CD4-positive, alpha-beta T cell treated with Interleukin-15 for 1 hour (primary cell): ENCODE results near the gene TRUB2.
"Not testable (repeated sequence)": the region's sequence is repeated elsewhere in the genome, so short reads cannot be mapped to it uniquely, and the experiment has no call there.

Experiments
- DNase-seq: peaks from one replicate; pipeline ENCODE4 v3.0.0-alpha.2; 2020

TRUB2 gene

DNA sequence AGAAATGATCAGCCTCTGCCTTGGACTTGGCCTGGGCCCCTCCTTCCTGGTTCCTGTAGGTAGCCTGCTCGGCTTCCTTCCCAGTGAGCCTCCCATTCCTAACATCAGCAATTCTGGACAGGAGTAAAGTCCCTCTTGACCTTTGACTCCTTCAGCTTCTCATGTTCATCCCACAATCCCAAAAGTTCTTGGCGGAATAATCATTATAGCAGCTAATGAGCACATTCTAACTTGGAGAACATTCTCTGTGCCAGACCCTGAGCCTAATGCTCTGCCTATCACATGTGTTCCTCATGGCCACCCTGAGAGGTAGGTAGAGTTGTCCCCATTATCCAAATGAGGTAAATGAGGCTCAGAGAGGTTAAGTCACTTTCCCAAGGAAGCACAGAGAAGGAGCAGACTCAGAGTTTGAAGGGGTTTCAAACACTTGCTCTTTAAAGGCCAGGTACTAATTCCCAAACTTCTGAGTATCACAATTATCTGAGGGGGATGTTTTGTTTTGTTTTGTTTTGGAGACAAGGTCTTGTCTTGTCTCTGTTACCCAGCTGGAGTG is 24.9 kb downstream of the TRUB2 start:
- no peak for DNase-seq

DNA sequence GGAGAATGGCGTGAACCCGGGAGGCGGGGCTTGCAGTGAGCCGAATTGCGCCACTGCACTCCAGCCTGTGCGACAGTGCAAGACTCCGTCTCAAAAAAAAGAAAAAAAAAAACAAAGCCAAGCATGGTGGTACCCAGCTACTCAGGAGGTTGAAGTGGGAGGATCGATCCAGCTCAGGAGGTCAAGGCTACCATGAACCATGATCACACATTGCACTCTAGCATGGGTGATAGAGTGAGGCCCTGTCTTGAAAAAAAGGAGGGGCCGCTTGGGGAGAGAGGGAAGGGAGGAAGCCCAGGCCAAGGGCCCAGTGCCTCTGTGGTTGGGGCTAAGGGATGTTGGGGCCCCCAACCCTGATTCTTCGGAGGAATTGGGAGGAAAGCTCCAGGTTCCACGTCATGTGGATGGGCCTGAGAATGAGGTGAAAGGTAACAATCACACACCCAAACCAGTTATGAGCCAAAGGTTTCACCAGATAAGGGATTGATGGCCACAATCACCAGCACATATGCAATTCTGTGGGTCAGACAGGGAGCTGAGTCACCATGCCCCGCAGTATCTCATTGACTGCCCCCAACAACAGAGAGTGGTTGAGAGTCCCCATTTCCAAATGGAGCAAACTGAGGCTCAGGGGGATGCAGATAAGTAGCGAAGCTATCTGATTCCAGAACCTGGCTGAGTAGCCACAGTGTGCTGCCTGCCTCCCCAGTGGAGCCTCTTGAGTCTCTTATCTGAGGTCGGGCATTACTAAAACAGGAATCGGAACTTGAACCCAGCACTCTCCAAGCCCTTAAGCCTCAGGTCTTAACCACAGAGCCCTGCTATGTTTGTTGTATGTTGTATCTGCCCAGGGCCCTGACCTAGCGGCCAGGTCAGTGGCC is 25.7 kb downstream of the TRUB2 start:
- no peak for DNase-seq

DNA sequence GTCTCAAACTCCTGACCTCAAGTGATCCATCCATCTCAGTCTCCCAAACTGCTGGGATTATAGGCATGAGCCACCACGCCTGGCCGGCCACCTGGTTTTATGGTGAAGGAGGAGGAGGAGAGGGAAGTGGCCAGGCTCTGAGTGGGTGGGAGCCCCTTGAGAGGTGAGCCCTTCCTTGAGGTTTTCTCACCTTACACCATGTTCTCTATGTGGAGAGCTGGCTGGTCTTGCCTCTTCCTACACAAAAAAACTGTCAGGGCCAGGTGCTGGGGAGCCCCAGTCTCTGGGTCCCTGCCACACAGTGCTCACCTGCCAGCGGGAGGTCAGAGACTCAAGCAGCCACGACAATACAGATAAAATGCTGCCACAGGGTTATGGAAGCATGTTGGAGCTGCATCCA is 28.1 kb downstream of the TRUB2 start:
- DNase-seq: no peak

DNA sequence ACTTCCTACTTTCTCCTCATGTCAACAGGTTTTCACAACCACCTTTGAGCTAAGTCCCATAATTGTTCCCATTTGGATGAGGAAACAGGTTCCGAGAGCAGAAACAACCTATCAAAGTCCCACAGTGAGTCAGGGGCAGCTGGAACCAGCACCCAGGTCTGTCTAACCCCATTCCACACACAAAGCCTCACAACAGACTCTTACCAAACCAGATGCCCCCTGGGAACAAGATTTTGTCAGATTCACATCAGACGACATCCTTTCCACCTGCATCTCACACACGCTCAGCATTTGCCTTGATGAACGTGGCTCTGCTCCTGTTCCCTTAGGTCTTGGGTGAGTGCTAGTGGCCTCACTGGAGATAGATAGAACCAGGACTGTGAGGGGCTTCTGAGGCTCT is 29.2 kb downstream of the TRUB2 start:
- no peak for DNase-seq

DNA sequence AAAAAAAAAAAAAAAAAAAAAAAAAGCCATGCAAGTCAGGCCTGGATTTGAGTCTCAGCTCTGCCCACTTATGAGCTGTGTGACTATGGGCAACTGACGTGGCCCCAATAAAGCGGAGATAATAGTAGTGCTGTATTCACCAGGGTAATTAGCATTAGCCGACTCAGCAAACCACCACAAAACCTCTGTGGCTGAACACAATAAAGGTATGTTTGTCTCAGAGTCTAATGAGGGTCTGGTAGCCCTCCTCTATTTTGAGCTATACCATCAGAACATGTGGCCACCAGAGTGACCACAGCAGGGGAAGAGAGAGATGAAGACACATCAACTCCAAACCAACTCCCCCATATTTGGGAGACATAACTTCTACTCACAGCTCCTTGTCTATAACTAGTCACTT is 30.2 kb downstream of the TRUB2 start:
- DNase-seq: no peak

DNA sequence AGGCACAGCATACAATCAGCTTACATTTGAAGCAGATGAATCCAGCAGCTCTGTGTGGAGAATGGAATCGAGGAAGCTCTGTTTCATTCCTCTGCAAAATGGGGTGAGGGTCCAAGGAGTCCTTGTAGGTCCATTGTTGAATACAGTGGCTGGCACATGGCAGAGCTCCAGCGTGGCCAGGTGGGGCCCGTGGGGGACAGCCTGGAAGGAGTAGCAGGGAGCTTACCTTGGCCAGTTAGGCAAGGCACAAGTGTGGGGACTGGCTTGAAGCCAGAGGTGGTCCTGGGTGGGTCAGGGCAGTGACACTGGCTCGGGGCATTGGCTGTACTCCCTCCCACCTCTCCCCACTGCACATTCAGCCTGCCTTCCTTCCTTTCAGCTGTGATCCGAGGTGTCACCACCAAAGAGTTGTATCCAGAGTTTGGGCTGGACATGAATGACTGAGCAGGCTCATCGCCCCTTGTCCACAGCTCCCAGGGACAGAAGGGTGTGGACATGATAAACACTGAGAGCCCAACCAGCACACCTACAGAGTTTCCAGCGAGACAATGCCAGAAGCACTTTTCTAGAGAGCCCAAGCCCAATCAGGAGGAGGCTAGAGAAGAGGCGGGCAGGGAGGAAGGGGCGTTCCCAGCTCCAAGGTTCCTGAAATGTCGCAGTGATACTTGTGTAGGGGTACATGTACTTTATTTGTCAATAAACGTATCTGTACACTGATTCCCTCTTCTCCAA is 33.8 kb downstream of the TRUB2 start:
- no peak for DNase-seq

DNA sequence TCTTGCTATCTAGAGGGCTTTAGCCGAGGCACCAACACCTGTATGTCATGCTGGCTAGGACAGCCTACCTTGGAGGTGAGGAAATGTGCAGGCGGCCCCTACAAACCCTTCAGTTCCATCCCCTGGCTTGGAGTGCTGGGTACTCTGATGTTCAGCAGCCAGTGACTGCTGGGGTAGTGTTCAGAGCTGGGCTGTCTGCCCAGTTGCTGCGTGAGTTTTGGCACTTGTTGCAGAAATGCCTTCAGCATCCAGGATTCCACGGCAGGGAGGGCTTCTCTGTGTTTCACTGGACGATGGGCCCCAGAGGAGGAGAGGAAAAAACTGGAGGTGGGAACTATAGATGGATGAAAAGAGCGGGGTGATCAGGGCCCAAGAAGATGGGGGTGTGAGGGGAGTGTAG is 35.8 kb downstream of the TRUB2 start:
- DNase-seq: no peak

DNA sequence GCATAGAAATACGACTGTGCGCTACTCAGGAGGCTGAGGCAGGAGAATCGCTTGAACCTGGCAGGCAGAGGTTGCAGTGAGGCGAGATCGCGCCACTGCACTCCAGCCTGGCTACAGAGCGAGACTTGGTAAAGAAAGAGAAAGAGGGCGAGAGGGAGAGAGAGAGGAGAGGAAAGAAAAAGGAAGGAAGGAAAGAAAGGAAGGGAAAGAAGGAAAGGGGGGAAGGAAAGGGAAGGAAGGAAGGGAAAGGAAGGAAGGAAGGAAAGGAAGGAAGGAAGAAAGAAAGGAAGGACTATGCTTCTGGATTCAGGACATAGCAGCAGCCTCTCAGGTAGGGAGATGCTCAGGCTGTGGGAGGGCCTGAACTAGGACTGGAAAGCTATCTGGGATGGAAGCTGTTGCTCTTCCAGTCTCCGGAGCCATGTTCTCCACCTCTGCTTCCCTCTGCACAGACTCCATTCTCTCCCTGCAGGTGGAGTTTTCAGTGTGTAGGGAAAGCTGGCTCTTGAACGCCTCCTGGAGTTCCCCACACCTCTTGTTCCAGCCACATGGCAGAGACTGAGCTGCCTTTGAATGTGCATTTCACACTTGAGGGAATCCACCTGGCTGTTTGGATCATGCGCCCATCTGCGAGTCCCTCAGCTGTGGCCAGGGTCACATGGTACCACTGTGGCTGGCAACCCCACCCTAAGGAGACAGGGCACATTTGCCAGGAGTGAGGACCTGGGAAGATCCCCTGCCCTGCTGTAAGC is 37.0 kb downstream of the TRUB2 start:
- DNase-seq: no peak

DNA sequence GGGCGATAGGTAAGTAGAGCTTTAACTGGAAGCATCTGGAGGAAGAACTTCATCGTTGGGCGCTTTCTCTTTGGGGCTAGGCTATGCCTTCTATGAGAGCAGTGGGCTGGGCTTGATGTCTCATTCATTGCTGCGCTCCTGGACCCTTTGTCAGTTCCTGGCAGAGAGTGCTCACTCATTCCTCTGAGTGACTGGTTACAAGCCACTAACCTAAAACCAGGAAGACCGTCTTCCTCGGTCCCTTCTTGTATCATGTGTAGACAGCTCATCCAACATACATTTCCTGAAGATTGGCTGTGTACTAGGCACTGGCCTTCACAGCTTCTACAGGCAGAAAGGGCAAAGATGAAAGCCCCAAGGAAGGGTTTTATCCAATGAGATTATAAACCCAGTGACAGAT is 39.7 kb downstream of the TRUB2 start:
- no peak for DNase-seq

DNA sequence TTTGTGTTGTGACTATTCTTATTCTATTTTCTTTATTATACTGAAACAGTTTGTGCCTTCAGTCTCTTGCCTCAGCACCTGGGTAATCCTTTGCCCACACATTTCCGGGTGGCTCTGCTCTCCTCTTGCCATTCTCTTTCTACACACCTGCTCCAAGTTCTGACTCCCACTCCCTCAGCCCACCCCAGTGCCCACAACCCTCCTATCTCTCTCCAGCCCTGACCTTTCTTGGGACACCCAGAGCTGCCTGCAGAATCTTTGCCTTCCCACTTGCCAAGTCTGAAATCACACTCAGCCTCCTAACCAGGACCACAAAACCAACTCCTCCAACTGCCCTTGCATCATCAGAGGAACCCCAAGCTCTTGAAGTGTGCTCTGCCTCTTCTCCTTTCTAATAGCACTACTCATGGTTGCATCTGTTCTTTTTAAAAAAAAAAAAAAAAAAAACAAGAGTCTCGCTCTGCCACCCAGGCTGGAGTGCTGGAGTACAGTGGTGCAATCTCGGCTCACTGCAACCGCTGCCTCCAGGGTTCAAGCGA is 42.1 kb downstream of the TRUB2 start:
- no peak for DNase-seq

DNA sequence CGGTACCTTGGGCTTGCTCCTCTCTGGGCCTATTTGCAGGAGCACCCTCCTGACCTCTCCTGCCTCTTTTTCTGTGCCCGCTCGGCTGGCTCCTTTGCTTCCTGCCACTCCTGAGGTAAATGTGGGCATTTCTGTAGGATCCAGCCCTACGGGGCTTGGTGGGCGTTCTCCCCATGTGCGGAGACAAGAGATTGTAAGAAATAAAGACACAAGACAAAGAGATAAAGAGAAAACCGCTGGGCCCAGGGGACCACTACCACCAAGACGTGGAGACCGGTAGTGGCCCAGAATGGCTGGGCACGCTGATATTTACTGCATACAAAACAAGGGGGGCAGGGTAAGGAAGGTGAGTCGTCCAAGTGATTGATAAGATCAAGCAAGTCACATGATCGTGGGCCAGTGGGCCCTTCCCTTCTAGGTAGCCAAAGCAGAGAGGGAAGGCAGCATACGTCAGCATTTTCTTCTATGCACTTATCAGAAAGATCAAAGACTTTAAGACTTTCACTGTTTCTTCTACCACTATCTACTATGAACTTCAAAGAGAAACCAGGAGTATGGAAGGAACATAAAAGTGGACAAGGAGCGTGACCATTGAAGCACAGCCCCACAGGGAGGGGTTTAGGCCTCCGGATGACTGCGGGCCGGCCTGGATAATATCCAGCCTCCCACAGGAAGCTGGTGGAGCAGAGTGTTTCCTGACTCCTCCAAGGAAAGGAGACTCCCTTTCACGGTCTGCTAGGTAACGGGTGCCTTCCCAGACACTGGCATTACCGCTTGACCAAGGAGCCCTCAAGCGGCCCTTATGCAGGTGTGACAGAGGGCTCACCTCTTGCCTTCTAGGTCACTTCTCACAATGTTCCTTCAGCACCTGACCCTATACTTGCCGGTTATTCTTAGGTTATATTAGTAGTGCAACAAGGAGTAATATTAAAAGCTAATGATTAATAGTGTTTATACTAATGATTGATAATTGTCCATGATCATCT is 42.9 kb downstream of the TRUB2 start:
- DNase-seq: not testable (repeated sequence)

DNA sequence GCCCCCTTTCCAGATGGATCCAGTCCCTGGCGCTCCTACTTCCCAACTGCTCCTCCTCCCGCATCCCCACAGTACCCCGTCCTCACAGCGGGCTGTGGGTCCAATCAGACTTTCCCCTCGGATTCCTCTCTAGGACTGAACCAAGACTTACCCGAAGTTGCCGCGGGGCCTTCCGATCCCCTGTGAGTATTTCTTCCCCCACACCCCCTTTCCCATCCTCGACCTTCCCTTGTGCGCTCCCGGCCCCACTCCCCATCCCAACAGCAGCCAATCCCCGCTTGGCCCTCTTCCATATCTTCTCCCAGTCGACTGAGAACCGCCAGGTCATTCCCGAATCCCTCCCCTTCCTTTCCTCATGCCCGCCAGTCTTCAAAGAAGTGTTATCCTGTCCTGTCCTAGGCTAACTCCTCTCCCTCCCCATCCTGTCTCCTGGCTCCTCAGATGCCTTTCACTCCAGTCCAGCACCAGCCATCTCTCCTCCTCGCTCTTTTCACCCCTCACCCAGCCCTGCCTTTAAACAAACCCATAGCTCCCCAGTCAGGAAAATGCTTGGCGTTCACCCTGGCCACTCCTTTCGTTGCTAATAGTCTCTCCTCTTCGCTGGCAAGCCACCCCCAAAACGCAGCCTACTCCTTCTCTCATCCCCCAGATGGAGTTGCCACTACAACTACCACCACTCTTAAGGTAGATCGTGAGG is 45.5 kb downstream of the TRUB2 start:
- DNase-seq: no peak

DNA sequence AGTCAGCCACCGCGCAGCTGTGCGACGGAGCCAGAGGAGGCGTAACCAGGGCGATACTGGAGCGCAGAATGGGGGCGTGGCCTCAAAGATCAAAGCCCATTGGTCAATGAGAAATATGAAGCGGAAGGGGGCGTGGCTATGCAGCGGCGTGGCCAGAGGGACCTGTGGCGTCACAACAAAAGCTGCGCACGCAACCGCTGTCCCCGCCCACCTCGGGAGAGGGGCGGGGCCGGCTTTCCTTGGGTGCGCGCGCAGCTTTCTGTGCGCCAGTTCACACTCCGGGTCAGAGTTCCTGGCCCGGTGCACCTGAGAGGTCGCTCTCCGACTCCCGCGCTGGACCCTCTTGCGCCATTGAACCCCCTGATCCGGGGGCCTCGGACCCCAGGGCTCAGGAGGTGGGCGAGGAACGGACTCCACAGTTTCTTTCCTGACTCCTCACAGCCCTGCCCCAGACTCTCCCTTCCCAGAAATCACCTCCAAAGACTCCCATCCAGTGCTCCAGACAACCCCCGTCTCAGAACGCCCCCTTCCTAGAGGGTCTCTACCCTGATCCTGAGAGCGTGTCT is 46.2 kb downstream of the TRUB2 start, which contains the start of gene SWI5:
Gene SWI5, plus strand, starts transcription at position 269 of the 566 bp plus-strand sequence.
- peak; percentile 99 for DNase-seq

DNA sequence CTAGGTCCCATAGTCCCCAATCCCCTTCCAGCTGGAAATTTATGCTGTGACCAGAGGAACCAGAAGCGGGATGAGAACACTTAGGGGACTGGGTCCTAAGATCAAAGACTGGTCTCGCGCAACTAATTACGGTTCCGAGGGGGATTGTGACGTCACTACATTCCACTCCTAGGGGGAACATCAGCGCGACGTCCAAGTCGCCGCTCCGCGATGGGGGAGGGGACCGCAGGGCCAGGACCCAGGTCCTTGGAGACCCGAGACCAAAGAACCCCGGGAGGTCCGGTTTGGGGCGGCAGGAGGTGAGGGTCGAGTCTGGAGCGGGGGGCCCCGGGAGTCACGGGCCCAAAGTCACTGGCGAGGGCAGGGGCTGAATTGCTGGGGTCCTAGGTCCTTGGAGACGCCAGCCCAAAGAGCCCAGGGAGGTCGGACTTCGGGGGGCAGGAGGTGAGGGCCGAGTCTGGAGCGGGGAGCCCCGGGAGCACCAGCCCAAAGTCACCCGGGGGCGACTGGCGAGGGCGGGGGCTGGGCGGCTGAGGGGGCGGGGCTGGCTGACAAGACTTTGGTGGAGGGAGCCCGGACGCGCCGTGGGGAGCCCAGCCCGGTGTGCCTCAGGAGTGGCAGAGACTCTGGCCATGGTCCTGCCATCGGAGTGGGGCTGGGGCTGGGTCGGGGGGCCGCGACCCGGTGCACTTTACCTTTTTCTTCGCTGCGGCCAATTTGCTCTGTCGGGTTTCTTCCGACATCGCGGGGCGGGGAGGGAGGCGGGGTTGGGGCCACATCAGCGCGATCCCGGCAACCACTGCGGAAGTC is 46.8 kb downstream of the TRUB2 start, which contains the start of gene GOLGA2:
Gene GOLGA2, minus strand, starts transcription at position 810 of the 810 bp plus-strand sequence. Its CDS starts 31 bp downstream, at position 779.
- DNase-seq: no peak

DNA sequence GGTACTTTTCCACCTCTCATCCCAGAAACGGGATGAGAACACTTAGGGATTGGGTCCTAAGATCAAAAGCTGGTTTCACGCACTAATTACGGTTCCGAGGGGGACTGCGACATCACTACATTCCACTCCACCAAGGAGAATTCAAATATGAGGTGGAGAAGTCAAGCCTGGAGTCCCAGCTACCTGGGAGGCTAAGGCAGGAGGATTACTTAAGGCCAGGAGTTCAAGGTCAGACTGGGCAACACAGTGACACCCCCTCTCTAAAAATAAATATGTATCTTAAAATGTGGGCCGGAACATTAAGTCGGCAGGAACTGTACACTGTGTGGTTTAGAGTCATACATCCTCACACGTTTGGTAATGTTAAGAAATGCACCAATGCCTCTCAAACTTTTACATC is 48.0 kb downstream of the TRUB2 start:
- DNase-seq: no peak

DNA sequence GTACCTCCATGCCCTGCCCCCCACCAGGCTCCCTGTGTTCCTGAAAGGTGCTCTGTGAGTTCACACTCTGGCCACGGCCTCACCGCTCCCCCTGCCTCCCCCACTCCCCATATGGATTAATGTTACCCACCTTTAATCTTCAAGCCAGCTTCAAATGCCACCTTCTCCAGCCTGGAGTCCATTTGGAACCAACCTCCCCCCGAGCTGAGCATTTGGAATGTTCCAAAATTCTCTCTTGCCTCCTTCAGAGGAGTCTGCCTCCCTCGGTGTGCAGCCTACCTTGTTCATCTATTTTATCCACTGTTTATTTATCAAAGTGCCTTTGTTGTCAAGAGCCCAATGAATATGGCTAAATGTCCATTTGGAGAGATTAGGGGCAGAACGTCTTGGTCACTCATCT is 50.7 kb downstream of the TRUB2 start:
- no peak for DNase-seq

DNA sequence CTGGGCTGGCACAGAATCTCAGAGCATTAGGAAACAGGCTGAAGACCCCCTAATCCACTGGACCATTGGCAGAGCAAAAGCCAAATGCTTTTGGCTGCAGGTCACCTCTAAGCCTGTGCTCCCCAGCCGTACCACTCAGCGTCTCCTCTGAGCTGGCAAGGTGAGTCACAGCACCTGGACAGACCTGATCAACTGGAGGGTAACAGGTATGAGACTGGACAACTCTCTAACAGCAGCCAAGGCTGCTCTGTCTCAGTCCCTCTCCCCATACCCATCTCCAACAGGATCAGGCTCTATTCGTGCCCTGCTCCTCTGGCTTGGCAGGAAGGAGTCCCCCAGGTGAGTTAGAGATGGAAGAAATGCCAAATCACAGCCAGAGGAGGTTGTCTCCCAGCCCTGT is 51.1 kb downstream of the TRUB2 start:
- no peak for DNase-seq

DNA sequence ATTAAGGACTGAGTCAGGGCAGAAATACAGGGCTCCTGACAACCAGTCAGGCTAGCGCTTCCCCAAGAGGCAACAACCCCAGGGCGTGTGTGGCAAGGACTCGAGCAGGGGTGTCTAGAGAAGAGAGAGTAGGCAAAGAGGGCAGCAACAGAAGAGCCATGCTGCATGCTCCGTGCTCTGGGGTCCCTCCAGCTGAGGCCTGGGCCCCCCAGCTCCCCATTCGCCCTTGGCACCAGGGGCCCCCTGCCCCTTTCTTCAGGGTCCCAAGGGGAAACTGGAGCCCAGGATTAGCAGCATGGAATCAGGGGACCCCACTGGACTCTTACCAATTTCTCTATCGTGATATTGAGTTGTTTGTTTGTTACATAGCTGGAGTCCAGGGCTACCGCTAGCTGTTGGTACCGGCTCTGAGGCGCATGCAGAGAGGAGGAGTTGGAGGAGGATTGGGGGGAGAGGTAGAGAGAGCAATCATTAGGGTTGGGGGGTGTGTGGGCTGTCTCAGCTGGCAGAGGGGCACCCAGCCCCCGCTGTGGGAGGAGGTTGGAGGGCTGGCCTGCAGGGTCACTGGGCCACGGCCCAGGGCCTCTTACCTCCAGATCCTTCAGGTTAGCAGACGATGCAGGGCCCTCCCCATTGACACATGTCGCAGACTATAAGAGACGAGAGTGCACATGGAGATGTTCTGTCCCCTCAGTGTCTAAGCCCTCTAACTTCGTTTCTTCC is 55.2 kb downstream of the TRUB2 start:
- DNase-seq: no peak

DNA sequence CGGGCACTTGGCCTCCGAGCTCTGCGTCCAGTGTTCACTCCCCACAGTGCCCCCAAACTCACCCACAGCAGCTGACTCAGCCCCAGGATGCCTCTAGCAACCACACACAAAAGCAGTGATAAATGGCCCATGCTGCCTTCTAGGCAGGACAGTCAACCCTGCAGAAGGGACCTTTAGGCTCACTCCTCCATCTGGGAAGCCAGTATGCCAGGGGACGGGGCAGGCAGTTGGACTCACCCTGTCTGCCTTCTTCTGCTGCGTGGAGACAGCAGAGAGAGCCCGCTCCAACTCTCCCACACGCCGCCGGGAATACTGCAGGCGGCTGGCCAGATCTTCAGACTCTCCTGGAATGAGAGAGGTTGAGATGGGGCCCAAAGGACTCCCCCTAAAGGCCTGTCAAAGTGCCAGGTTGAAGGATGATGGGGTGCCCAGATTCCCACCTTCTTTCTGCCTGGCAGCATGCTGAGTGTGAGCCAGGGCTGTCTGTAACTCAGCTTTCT is 56.8 kb downstream of the TRUB2 start:
- no peak for DNase-seq
